AG08396 (cell line): ENCODE results near the gene MRPL41.
"Not testable (repeated sequence)": the region's sequence is repeated elsewhere in the genome, so short reads cannot be mapped to it uniquely, and the experiment has no call there.

ENCODE experiments used
- DNase-seq: peaks from one replicate; pipeline ENCODE4 v3.0.0; 2012; ENCODE audit warnings: low spot score, mixed read lengths

Gene MRPL41

DNA sequence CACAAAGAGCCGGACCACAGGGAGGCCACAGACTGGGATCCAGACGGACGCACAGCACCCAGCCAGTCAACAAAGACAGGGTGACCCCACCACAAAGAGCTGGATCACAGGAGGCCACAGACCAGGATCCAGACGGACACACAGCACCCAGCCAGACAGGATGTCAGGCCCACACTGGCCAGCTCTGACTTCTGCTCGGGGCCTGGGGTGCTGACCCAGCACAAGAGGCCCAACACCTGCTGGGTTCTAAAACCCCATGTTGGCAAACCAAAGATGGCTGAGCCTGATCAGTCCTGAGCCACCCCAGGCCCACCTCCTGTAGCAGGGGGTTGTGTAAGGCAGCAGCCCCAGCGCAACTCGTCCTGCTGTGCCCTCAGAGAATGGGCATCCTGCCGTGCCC, 32.3 kb downstream of the MRPL41 start:
- DNase-seq, result no peak

DNA sequence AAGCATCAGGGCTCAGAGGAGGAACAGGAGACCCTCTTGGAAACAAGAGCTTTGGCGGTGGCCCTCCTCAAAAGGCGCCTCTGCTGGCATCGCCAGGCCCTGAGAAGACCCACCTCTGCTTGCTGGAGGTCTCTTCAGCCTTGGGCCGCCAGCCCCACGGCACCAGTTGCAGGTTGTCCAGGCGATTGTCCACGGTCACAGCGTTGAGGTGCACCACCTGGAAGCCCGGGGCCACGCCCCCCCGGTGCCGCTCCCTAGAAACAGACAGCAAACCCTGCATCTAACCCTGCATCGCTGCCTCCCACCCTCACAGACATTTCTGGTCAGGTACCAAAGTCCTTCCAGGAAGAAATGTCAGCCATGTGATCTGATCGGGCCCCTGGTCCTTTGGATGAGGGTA, 35.2 kb downstream of the MRPL41 start:
- DNase-seq, result no peak

DNA sequence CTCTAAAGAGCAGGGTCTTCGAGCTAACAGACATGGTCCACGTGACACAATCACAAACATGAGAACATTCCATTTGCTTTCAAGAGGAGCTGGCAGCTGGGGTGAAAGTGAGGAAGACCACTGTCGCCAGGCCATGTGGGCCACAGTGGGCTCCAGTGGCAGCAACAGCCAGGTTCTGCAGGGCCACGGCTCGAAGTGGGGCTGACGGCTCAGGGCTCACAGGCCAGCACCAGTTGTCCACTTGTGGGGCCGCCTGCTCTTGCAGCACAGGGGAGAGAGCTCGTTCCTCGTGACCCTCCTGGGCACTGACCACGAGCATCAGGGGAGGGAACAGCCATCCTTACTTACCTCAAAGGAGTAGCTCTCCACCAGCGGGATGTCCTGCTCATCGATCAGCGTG, 36.6 kb downstream of the MRPL41 start:
- no peak for DNase-seq

DNA sequence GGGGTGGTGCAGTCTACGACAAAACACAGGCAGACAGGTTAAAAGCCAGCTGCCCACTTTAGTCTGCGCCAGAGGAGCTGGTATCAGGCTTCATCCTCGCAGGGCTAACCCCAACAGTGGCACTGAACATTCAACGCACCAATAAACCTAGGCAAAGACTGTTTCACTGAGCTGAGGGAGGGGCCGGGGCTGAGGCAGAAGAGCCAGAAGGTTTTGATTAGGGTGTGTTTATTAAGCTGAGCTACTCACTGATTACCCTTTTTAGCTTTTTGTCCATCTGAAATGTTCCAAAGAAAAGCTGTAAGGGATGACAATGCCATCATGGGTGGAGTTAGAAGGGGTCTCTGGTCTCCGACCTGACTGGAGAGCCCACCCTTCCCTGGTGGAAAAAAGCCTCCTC, 37.2 kb downstream of the MRPL41 start:
- no peak for DNase-seq

DNA sequence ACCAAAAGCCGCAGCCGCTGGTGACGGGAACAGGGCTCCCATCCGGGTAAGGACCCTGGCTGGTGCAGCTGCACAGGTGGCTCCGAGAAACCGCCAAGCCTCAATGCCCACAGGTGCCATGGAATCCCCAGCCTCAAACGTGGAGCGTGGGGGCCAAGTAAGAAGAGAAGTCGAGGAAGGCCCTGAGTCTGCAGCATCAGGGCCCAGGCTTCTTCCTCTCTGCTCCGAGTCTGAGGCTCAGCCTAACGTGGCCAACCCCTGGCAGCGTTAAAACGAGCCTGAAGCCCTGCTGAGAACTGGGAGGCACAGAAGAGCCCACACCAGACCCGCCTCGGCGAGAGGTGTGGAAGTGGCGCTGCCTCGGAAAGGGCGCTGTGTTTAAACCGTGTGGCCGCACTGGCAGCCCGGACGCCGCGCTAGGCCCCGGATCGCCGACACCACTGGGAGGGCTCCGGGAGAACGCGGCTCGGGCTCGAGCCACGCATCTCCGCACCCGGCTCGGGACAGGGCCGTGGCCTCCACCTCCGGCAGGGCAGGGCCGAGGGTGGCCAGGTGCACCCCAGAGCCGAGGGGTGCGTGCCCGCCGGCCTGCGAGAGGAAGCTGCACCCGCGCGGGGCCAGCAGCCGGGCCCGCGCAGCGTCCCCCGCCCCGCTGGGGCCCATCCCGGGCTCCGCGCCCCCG, 37.9 kb downstream of the MRPL41 start:
- peak; percentile 59 for DNase-seq

DNA sequence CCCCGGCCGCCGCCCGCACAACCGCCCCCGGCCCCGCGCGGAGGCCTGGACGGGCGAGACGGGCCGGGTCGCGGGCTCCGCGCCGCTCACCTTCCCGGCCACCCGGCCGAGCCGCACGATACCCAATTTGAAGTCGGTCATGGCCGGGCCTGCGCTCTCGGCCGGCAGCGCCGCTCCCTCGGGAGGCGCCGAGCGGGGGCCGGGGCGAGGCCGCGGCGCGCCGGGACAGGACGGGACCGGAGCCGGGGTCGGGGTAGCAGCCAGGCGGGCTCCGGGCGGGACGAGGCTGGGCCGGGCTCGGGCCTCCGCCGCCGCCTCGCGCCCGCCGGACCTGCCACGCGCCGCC, 38.4 kb downstream of the MRPL41 start:
- no peak for DNase-seq

DNA sequence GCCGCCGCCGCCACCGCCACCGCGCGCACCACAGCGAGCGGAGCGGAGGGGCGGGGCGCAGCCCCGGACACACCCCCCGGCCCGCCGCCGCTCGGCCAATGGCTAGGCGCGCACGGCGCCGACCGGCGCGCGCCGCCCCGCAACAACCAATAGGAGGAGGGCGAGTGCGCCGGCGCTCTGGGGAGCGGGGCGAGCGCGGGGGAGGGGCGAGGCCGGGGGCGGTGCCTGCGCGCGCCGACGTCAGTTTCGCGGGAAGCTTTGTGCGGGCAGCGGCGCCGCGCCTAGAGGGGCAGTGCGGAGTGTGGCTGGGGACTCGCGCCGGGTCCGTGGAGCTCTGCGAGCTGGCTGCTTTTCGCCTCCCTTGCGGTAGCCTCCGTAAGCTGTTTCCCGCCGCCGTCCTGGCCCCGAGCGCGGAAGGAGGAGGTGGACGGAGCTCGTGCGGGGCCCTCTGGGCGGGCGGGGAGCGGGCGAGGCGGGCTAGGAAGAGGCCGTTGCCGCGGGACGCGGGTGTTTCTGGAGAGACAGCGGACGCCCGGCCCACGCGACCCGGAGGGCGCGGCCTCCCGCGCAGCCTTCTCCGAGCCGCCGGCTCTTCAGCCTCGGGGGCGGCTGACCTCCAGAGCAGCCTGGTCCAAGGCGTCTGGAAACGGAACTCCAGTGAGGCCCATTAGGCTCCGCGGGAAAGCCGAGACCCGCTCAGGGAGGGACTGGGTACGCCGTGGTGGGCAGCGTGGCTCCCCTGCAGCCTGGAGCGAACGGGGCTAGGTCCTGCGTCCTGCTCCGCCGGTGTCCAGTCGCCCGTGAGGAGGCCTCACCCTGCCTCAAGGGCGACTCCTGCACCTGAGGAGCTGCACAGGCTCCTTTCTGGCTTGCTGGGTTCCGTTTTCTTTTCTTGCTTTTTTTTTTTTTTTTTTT, 39.0 kb downstream of the MRPL41 start, which contains the start of gene ZMYND19:
Gene ZMYND19 (minus strand): TSS at position 44 of the 915 bp plus-strand sequence. CDS start 249 bp downstream, outside the sequence.
- peak; percentile 100 for DNase-seq

DNA sequence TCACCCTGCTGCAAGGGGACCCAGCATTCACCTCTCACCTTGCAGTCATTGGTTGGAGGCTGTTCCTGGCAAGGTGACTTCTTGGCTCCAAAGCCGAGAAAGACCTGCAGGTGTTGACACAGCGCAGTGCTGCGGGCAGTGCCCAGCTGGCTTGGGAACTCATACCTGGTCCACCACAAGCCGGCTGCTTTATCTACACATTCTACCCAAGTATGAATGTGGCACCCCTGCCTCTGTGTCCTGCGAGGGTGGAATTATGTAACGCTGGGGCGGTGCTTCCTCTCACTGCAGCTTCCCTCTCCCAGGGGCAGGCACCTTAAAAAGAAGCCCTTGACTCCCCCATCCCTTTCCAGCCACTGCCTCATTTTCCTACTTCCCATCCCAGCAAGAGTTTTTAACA, 41.1 kb downstream of the MRPL41 start:
- DNase-seq, result no peak

DNA sequence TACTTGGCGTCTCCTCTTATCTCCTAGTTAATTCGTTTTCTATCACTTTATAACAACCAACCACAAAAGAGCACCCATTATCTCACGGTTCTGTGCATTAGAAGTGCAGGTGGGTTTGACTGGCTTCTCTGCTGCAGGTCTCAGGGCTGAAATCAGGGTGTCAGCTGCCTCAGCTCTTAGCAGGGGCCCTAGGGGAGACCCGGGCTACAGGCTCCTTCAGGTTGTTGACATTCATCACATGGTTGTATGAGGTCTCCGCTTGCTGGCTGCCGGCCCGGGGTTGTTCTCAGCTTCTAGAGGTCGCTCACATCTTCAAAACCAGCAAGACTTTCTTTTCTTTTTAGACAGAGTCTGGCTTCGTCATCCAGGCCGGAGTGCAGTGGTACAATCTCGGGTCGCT, 41.5 kb downstream of the MRPL41 start:
- DNase-seq, result no peak

DNA sequence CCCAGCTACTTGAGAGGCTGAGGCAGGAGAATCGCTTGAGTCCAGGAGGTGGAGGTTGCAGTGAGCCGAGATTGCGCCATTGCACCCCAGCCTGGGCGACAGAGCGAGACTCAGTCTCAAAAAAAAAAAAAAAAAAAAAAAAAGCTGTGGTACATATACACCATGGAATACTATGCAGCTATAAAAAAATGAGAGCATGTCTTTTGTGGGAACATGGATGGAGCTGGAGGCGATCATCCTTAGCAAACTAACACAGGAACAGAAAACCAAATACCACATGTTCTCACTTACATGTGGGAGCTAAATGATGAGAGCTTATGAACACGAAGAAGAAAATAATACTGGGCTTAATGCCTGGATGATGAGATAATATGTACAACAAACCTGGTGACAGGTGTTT, 44.9 kb downstream of the MRPL41 start:
- not testable (repeated sequence) for DNase-seq

DNA sequence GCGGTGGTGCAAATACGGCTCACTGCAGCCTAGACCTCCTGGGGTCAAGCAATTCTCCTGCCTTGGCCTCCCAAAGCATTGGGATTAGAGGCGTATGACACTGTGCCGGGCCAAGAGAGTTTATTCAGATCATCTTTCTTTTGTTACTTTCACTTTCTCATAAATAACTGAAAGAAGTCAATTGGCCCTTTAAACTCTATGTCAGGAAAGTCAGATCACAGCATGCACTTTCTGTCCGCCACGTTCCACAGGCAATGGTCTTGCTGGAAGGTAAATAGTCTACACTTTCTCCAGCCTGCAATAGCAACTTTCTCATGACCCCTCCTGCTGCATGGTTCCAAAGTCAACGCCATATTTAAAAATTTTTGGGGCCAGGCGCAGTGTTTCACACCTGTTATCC, 47.3 kb downstream of the MRPL41 start:
- no peak for DNase-seq
